22Rv1 (cell line): ENCODE measurements around the gene SIPA1L2.
"Not testable (repeated sequence)": the region's sequence is repeated elsewhere in the genome, so short reads cannot be mapped to it uniquely, and the experiment has no call there.

ENCODE experiments used
- ZFX ChIP-seq: fragments of 450-650 bp; IDR thresholded peaks from 2 replicates; pipeline ENCODE4 v1.6.1; 2017; ENCODE audit warnings: antibody characterized with exemption, borderline replicate concordance
- TF ChIP-seq, protein P1 (sequence below): fragments of 450-650 bp; IDR thresholded peaks from 2 replicates; pipeline ENCODE4 v1.5.1; 2017; ENCODE audit warnings: mild to moderate bottlenecking

- TF ChIP-seq, protein P1, sequence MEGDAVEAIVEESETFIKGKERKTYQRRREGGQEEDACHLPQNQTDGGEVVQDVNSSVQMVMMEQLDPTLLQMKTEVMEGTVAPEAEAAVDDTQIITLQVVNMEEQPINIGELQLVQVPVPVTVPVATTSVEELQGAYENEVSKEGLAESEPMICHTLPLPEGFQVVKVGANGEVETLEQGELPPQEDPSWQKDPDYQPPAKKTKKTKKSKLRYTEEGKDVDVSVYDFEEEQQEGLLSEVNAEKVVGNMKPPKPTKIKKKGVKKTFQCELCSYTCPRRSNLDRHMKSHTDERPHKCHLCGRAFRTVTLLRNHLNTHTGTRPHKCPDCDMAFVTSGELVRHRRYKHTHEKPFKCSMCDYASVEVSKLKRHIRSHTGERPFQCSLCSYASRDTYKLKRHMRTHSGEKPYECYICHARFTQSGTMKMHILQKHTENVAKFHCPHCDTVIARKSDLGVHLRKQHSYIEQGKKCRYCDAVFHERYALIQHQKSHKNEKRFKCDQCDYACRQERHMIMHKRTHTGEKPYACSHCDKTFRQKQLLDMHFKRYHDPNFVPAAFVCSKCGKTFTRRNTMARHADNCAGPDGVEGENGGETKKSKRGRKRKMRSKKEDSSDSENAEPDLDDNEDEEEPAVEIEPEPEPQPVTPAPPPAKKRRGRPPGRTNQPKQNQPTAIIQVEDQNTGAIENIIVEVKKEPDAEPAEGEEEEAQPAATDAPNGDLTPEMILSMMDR, result not testable (repeated sequence)
- TF ChIP-seq ZFX, result not testable (repeated sequence)
Measured at GRCh38 chr1:232612836-232613235, 17.1 kb downstream of the SIPA1L2 start.
